Liver (tissue), 3 donors: ENCODE data around the gene ANKRD60.

Experiments
- ATF3 ChIP-seq: IDR thresholded peaks from 2 replicates; pipeline ENCODE4 v1.6.1; 2016; ENCODE audit warnings: antibody characterized with exemption
- CTCF ChIP-seq: fragments of 150-350 bp; IDR thresholded peaks from 2 replicates; pipeline ENCODE4 v1.5.1; 2017; ENCODE audit warnings: improper control_type of control experiment, low read depth, low read length; ENCODE audit not compliant: missing input control
- FOXA1 ChIP-seq: IDR thresholded peaks from 2 replicates; pipeline ENCODE4 v1.6.1; 2016; ENCODE audit warnings: antibody characterized with exemption
- REST ChIP-seq: IDR thresholded peaks from 2 replicates; pipeline ENCODE4 v1.6.1; 2016; ENCODE audit warnings: antibody characterized with exemption, mild to moderate bottlenecking
- RXRA ChIP-seq, 2 donors: IDR thresholded peaks; 2 replicates each; pipeline ENCODE4 v1.6.1; 2017 to 2018; ENCODE audit warnings: antibody characterized with exemption in 2 of 2, mild to moderate bottlenecking in 1 of 2
- TAF1 ChIP-seq: conservative IDR thresholded peaks from 2 replicates; pipeline ENCODE4 v1.6.1; 2016; ENCODE audit warnings: antibody characterized with exemption, mild to moderate bottlenecking
- donor health status: healthy.
- donor health status: healthy.

- TF ChIP-seq CTCF (no peak), REST (no peak), FOXA1 (no peak), RXRA (IDR thresholded peaks at IDR 0.05) (no peak), TAF1 (no peak), ATF3 (no peak)
Observed at GRCh38 chr20:58268421-58268821, 40.0 kb upstream of the ANKRD60 start.
